ENCODE measurements around the gene NOXA1. TPM values are rescaled to one million over a fixed set of nuclear protein-coding genes. Genes with fewer than 3 reads are reported as not detected.
A peak's percentile ranks its signal among the peaks of the same experiment; 100 is the strongest.

Gene NOXA1
- total RNA-seq, 1 donor from 2014 or later, result 3.9 TPM

DNA sequence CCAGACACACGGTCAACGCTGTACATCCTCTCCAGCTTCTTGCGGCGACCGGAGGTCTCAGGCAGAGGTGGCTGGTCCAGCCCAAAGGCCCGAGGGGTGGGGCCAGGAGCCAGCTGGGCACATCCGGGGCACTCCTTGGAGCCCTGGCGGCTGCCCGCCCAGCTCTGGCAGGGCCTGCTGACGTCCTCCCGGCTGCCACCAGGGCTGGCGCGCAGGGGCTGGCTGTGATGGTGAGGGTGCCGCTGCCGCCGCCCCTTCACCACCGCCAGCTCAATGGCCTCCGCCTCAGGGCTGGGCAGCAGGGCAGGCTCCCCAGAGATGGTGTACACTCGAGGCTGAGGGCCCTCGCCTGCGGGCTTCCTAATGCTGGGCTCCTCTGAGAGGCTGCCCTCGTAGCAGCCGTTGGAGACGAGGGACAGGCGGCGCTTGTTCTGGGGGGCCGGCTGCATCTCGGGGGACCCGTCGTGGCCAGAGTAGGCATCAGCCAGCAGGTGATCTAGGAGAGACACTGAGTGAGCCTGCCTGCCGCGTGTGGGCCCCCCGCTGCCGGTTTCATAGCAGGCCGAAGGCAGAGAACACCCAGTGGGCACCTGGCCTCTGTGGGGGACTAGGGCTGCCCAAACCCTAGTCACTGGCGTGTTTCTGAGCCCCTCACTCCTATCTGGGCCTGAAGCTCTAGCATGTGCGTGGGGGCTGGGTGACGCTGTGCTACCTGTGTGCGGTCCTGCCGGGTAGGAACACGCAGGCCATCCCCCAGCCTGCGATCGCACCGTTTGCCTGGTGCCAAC lies 34.4 kb downstream of the NOXA1 start:
- POLR2A ChIA-PET, result no interaction called here
- Mint-ChIP-seq H3K36me3 (ENCODE audit: low read depth) (peaks cover 7% of the 10 kb centered on the region), H3K27me3 (no peaks in the 10 kb centered on the region), H3K4me3 (no peak overlapping the region), H3K9me3 (no peaks in the 10 kb centered on the region), H3K27ac (no peak overlapping the region), H3K4me1 (peaks cover 30% of the 10 kb centered on the region)
- intact Hi-C loops (cut with micrococcal nuclease), result loop anchor here (2.0 kb wide), 2 partner anchors 147 to 667 kb away; partner anchors contain the start of genes ARRDC1 and TMEM141
- TF ChIP-seq, protein P1, sequence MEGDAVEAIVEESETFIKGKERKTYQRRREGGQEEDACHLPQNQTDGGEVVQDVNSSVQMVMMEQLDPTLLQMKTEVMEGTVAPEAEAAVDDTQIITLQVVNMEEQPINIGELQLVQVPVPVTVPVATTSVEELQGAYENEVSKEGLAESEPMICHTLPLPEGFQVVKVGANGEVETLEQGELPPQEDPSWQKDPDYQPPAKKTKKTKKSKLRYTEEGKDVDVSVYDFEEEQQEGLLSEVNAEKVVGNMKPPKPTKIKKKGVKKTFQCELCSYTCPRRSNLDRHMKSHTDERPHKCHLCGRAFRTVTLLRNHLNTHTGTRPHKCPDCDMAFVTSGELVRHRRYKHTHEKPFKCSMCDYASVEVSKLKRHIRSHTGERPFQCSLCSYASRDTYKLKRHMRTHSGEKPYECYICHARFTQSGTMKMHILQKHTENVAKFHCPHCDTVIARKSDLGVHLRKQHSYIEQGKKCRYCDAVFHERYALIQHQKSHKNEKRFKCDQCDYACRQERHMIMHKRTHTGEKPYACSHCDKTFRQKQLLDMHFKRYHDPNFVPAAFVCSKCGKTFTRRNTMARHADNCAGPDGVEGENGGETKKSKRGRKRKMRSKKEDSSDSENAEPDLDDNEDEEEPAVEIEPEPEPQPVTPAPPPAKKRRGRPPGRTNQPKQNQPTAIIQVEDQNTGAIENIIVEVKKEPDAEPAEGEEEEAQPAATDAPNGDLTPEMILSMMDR (IDR thresholded peaks at IDR 0.05), result no peak
- no peak for DNase-seq
- no peak for ATAC-seq (ENCODE audit: low read depth)
- CTCF ChIA-PET, result interaction anchor here (1.2 kb wide), 1 partner anchor 14 kb away, joined by 3 read pairs; no protein-coding TSS in a partner anchor

DNA sequence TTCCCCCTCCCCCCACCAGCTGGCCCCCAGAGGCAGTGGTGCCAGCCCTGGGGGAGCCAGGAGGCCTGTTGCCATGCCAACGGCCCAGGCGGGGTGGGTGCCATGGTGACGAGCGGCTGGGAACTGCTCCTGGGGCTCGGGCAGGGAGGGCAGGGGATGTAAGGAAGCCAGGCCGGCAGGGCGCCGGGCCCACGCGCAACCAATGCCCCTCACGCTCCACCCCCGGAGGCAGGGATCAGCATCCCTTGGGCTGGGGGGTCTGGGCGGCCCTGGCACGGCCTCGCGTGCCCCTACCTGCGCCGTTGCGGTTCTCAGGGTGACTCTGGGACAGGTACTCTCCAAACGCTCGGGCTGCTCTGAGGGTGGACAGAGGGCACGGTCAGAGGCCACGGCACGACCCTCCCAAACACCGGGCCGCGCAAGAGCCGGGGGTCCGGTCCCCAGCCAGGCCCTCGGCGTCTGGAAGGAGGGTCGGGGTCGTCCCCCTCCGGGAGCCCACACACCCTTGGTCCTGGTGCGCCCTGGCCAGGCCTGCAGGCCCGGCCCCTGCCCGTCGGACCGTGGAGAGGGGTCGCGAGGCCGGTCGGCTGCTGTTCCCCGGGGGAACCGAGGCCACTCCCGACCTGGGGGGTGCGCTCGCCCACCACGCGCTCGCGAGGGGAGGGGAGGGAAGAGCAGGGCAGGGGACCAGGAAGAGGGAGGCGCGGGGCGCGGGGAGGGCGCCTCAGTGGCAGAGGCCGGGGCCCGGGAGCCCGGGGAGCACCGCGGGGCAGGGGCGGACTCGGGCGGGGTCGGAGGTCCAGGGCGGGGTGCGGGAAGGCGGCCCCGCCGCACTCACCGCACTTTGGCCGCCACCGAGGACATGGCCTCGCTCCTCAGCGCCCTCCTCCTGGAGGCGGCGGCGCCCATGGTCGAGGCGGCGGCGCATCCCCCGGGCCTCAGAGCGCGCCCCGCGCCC lies 35.3 kb downstream of the NOXA1 start:
- intact Hi-C loops (cut with micrococcal nuclease), result loop anchor here (2.0 kb wide), 2 partner anchors 146 to 668 kb away; partner anchors contain the start of genes ARRDC1 and TMEM141
- H3K4me1 Mint-ChIP-seq, result peaks cover 30% of the 10 kb centered on the region
- no peak overlapping the region for H3K27ac Mint-ChIP-seq
- H3K36me3 Mint-ChIP-seq (ENCODE audit: low read depth), result peaks cover 7% of the 10 kb centered on the region
- TF ChIP-seq, protein P1 (IDR thresholded peaks at IDR 0.05), result no peak
- ChIA-PET CTCF (interaction anchor here (1.0 kb wide), 1 partner anchor 77 kb away, joined by 3 read pairs; no protein-coding TSS in a partner anchor), POLR2A (interaction anchor here (1.0 to 1.3 kb wide), 2 partner anchors 12 to 36 kb away, joined by 4 to 9 read pairs; partner anchors contain the start of genes EXD3 and NOXA1)
- no peaks in the 10 kb centered on the region for H3K27me3 Mint-ChIP-seq
- peak overlapping the region; percentile 57 for H3K4me3 Mint-ChIP-seq
- no peaks in the 10 kb centered on the region for H3K9me3 Mint-ChIP-seq
- ATAC-seq (ENCODE audit: low read depth), result peak; percentile 7
- no peak for DNase-seq

DNA sequence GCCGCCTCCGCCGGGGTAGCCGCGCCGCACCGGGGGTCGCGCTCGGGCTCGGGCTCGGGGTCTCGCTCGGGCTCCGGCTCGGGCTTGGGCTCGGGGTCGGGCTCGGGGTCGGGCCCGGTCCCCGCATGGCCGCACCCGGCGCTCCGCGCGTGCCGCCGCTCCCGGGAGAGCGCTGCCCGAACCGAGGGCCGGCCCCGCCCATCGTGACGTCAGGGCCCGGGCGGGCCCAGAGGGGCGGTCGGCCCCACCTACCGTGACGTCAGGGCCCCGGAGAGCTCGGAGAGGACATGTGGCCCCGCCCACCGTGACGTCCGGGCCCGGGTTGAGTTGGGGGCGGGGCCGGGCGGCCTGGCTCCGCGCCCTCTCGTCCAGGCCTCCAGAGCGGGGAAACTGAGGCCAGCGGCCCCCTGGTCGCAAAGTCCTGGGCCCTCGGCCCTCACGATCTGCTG lies 36.0 kb downstream of the NOXA1 start, which contains the start of gene NSMF:
Gene NSMF, minus strand, starts transcription at position 183 of the 449 bp plus-strand sequence. CDS start 232 bp downstream, outside the sequence.
- CTCF ChIA-PET, result interaction anchor here (1.0 kb wide), 1 partner anchor 76 kb away, joined by 3 read pairs; no protein-coding TSS in a partner anchor
- H3K27ac Mint-ChIP-seq, result peak within 1 kb of the TSS; percentile 46
- intact Hi-C loops (cut with micrococcal nuclease), result loop anchor here (2.0 kb wide), 2 partner anchors 146 to 668 kb away; partner anchors contain the start of genes ARRDC1 and TMEM141
- H3K27me3 Mint-ChIP-seq, result no peaks in the 10 kb centered on the region
- DNase-seq (peak; percentile 98), ATAC-seq (ENCODE audit: low read depth) (peak; percentile 76)
- TF ChIP-seq, protein P1 (IDR thresholded peaks at IDR 0.05), result no peak
- peak within 1 kb of the TSS; percentile 73 for H3K4me3 Mint-ChIP-seq
- peaks cover 7% of the 10 kb centered on the region for H3K36me3 Mint-ChIP-seq (ENCODE audit: low read depth)
- POLR2A ChIA-PET, result interaction anchor here (1.0 to 1.3 kb wide), 2 partner anchors 13 to 36 kb away, joined by 4 to 9 read pairs; partner anchors contain the start of genes EXD3 and NOXA1
- peaks cover 25% of the 10 kb centered on the region for H3K4me1 Mint-ChIP-seq
- no peaks in the 10 kb centered on the region for H3K9me3 Mint-ChIP-seq

DNA sequence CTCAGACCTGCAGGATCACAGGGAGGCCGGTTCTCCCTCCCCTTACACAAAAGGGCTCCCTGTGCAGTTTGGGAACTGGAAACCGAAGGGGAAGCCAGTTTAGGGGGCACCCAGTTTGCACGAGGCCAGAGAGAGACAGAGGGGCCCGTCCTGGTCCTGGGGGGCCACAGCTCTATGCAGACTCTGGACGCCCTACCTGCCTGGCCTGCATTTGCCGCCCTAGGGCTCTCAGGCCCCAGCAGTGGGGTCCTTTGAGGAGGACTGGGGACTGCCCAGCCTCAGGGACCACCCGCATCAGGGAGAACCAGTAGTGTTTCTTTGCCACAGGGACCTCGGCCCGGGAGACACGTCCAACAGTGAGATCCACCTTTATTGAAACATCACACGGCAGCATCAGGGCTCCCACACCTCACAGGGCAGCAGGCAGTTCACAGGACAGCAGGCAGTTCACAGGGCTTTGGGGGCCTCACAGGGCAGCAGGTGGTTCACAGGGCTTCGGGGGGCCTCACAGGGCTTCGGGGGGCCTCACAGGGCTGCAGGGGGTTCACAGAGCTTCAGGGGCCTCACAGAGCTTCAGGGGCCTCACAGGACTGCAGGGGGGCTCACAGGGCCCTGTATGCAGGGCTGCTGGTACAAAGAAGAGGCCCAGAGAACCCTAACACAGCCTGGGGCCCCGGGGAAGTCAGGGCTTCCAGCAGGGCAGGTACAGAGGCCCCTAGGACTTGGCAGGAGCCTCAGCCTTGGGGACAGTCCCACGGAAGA lies 36.6 kb downstream of the NOXA1 start:
- Mint-ChIP-seq H3K4me3 (peak overlapping the region; percentile 73), H3K36me3 (ENCODE audit: low read depth) (peaks cover 7% of the 10 kb centered on the region), H3K27me3 (no peaks in the 10 kb centered on the region), H3K9me3 (no peaks in the 10 kb centered on the region), H3K27ac (peak overlapping the region; percentile 46), H3K4me1 (peaks cover 19% of the 10 kb centered on the region)
- TF ChIP-seq, protein P1 (IDR thresholded peaks at IDR 0.05), result no peak
- intact Hi-C loops (cut with micrococcal nuclease), result loop anchor here (2.0 kb wide), 2 partner anchors 145 to 669 kb away; partner anchors contain the start of genes ARRDC1 and TMEM141
- ChIA-PET POLR2A (interaction anchor here (1.0 to 1.3 kb wide), 2 partner anchors 13 to 37 kb away, joined by 4 to 9 read pairs; partner anchors contain the start of genes EXD3 and NOXA1), CTCF (interaction anchor here (1.0 kb wide), 1 partner anchor 75 kb away, joined by 3 read pairs; no protein-coding TSS in a partner anchor)
- DNase-seq (peak; percentile 17), ATAC-seq (ENCODE audit: low read depth) (no peak)

All from activated B cell treated with CpG ODN at 0.5 μM for 24 hours (primary cell).